HUDEP-2 (cell line): ENCODE data around the gene ITPR1.
A peak's percentile ranks its signal among the peaks of the same experiment; 100 is the strongest.
"Not testable (repeated sequence)": the region's sequence is repeated elsewhere in the genome, so short reads cannot be mapped to it uniquely, and the experiment has no call there.

ENCODE experiments used
- DNase-seq, 76 experiments: peaks; one replicate each; lab custom pipeline; 2025; ENCODE audit not compliant: unreplicated experiment in 76 of 76; lab: John Stamatoyannopoulos, UW

ITPR1 gene

GRCh38 chr3:4493014-4493940 lies at the start of gene ITPR1:
ITPR1 (plus strand) TSS chr3:4493348; CDS start chr3:4516492, 23,144 bp downstream.
- DNase-seq = peak in 75 of 76 experiments; percentile 72 to 98 (median 97)

GRCh38 chr3:4447295-4447999 lies 45.7 kb upstream of the ITPR1 start:
- peak in 3 of 76 experiments; percentile 5 to 11 (median 9) for DNase-seq

DNA sequence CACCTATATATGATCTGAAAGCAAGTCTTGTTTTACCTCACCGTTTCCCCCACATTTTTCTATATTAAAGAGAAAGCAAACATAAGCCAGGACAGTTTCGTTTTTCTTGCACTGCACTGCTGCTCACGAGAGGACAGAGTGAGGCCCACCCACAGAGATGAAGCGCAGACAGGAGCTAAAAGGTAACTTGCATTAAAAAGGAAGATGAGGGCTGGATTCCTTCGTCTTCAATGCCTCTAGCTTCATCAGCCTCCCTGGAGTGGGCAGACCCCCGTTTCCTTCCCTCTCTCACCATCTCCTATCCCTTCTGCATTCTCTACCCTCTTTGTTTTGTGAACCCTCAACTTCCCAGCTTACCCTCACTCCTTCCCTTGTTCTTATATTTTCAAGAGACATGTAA lies 45.0 kb upstream of the ITPR1 start:
- no peak for DNase-seq

GRCh38 chr3:4449043-4449805 lies 43.9 kb upstream of the ITPR1 start:
- DNase-seq = peak in 5 of 76 experiments; percentile 5 to 15 (median 11)

DNA sequence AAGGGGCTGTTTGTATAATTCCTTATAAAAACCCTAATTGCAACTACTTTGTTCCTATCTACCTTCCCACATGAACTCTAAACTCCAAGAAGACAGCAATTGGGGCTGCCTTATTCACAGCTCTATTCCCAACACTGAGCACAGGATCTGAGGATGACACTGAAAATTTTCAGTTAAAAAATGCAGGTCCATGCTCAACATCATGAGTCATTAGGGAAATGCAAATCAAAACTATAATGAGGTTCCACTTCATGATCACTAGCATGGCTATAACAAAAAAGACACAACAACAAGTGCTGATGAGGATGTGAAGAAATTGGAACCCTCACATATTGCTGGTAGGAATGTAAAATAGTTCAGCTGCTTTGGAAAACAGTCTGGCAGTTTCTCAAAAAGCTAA lies 39.0 kb upstream of the ITPR1 start:
- DNase-seq = no peak

DNA sequence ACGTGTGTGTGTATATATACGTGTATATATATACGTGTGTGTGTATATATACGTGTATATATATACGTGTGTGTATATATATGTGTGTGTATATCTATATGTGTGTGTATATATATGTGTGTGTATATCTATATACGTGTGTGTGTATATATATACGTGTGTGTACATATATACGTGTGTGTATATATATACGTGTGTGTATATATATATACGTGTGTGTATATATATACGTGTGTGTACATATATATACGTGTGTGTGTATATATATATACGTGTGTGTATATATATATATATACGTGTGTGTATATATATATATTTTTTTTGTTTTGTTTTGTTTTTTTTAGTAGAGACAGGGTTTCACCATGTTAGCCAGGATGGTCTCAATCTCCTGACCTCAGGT lies 36.4 kb upstream of the ITPR1 start:
- DNase-seq = not testable (repeated sequence)

- no peak for DNase-seq
These were observed 34.2 kb upstream of the ITPR1 start for GRCh38 chr3:4458961-4459360.

DNA sequence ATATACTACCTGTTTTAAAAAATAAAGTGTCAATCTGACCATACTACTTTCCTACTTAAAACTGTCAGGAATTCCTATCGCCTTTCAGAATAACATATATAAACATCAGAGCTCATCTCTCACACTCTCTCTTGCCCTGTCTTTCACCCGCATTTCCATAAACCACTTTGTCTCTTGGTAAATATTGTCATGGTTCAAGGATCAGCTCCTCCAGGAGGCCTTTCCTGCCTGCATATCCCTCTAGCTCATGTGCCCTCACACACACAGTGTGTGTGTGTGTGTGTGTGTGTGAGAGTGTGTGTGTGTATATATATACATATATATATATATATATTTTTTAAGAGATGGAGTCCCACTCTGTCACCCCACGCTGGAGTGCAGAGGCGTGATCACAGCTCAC lies 32.8 kb upstream of the ITPR1 start:
- DNase-seq = no peak

GRCh38 chr3:4461468-4462090 lies 31.6 kb upstream of the ITPR1 start:
- peak in 6 of 76 experiments; percentile 11 to 47 (median 37) for DNase-seq

DNA sequence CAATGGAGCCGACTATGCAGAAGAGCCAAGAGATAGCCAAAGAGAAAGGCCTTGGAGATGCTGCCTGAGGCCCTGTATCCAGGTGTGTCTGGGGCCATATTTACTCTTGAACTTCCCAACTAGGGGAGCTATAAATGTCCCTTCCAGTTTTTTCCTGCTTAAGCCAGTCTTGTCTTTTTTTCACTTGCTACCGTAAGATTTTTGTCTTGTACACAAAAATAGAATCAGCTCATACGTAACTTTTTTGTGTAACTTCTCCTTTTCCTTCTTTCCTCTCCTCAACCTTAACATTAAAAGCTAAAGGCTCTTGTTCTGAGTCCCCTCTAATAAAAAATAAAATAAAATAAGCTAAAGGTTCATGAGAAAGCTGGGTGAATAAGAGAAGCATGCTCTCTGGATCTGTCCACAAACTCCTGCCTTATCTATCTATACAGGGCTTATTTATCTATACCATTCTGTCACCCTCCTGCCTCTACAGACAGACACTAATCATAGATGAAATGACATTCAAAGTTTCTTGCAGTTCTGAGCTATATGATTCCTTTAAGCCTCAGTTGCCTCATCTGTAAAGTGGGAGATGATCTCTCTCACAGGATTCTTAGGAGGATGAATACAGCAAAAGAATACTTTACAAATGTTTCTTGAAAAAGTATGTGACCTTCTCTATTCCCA lies 30.6 kb upstream of the ITPR1 start:
- DNase-seq = peak in 25 of 76 experiments; percentile 5 to 66 (median 29)

- no peak for DNase-seq
These were observed 28.6 kb upstream of the ITPR1 start for GRCh38 chr3:4464576-4464975.

- peak in 71 of 76 experiments; percentile 6 to 86 (median 61) for DNase-seq
These were observed 26.2 kb upstream of the ITPR1 start, which contains the start of gene SUMF1 for GRCh38 chr3:4466741-4467521. SUMF1 (minus strand) TSS chr3:4467269; CDS start chr3:4467245, 24 bp downstream.

- DNase-seq = no peak
These were observed 25.7 kb upstream of the ITPR1 start for GRCh38 chr3:4467522-4467867.

- DNase-seq = no peak
These were observed 21.2 kb upstream of the ITPR1 start for GRCh38 chr3:4471907-4472306.

DNA sequence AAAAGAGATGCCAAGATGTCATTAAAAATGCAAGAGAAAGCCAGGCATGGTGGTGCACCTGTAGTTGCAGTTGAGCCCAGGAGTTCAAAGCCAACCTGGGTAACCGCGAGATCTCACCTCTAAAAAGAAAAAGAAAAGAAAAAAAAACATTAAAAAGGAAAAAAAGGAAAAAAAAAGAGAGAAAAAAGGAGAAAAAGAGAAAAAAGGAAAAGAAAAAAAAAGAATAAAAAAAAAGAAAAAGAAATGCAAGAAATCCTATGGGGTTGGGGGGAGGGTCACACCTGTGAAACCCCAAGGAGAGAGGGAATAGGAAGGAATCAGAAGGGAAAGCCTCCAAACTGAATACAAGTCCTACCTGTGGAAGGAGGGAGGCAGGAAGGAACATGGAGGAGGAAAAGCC lies 20.8 kb upstream of the ITPR1 start:
- no peak for DNase-seq

- no peak for DNase-seq
These were observed 20.4 kb upstream of the ITPR1 start for GRCh38 chr3:4472766-4473165.

GRCh38 chr3:4474683-4475490 lies 18.3 kb upstream of the ITPR1 start:
- DNase-seq = no peak

GRCh38 chr3:4475804-4476203 lies 17.3 kb upstream of the ITPR1 start:
- DNase-seq = no peak
